HepG2 (cell line): ENCODE results near the gene ANKZF1. TPM values are rescaled to one million over a fixed set of nuclear protein-coding genes. Genes with fewer than 3 reads are reported as not detected.

Source experiments
- BCL3 ChIP-seq: sonication (generic); formaldehyde crosslinking; IDR thresholded peaks from 2 replicates; pipeline ENCODE4 v1.5.1; 2020; ENCODE audit warnings: mild to moderate bottlenecking, missing genetic modification reagents, moderate library complexity
- CENPX ChIP-seq: sonication (generic); formaldehyde crosslinking; IDR thresholded peaks from 2 replicates; pipeline ENCODE4 v1.9.0; 2021; ENCODE audit warnings: mild to moderate bottlenecking, missing genetic modification reagents, moderate library complexity
- FOXA1 ChIP-seq, 2 experiments: fragments of 450-650 bp in 1 of 2; sonication (generic) in 1 of 2; formaldehyde crosslinking in 1 of 2; IDR thresholded peaks; 2 replicates each; pipeline versions ENCODE4 v1.4.0 to v1.6.1; 2016 to 2020; ENCODE audit warnings: missing genetic modification reagents in 1 of 2
- FOXP4 ChIP-seq: sonication (generic); formaldehyde crosslinking; IDR thresholded peaks from 2 replicates; pipeline ENCODE4 v1.4.0; 2020; ENCODE audit warnings: missing genetic modification reagents
- GRHL1 ChIP-seq: sonication (generic); formaldehyde crosslinking; conservative IDR thresholded peaks from 2 replicates; pipeline ENCODE4 v1.8.0; 2022; ENCODE audit warnings: missing genetic modification reagents
- TFDP2 ChIP-seq: sonication (generic); formaldehyde crosslinking; IDR thresholded peaks from 2 replicates; pipeline ENCODE4 v1.4.0; 2020; ENCODE audit warnings: missing genetic modification reagents
- USF2 ChIP-seq, 2 experiments: sonication (generic) in 1 of 2; formaldehyde crosslinking in 1 of 2; IDR thresholded peaks; 2 replicates each; pipeline versions ENCODE4 v1.5.1 to v1.6.1; 2011 to 2020; ENCODE audit warnings: borderline replicate concordance in 1 of 2, low read depth in 1 of 2, low read length in 1 of 2, mild to moderate bottlenecking in 1 of 2, missing genetic modification reagents in 1 of 2, moderate library complexity in 1 of 2
- ZBTB10 ChIP-seq: sonication (generic); formaldehyde crosslinking; IDR thresholded peaks from 2 replicates; pipeline ENCODE4 v1.4.0; 2020; ENCODE audit warnings: missing genetic modification reagents, borderline replicate concordance
- ZFP91 ChIP-seq: sonication (generic); formaldehyde crosslinking; IDR thresholded peaks from 2 replicates; pipeline ENCODE4 v1.9.0; 2022; ENCODE audit warnings: missing genetic modification reagents, mild to moderate bottlenecking, borderline replicate concordance
- ZNF263 ChIP-seq: sonication (generic); formaldehyde crosslinking; IDR thresholded peaks from 2 replicates; pipeline ENCODE4 v1.4.0; 2020; ENCODE audit warnings: missing genetic modification reagents
- ZNF33B ChIP-seq: sonication (generic); formaldehyde crosslinking; IDR thresholded peaks from 2 replicates; pipeline ENCODE4 v1.5.1; 2020; ENCODE audit warnings: mild to moderate bottlenecking, missing genetic modification reagents
- ZSCAN29 ChIP-seq: sonication (generic); formaldehyde crosslinking; conservative IDR thresholded peaks from 2 replicates; pipeline ENCODE4 v1.4.0; 2020; ENCODE audit warnings: mild to moderate bottlenecking, missing genetic modification reagents
- polyA plus RNA-seq, 8 experiments: library from polyadenylated mRNA; depleted of rRNA in 3 of 8; stranded (reverse) in 7 of 8; unstranded in 1 of 8; fragments of >200 nt; fragmentation: Illumina TruSeq in 4 of 8; extraction: Trizol in 4 of 8; gene quantifications; 2 replicates each; pipeline versions ENCODE4 v1.2.1 to v1.2.3, GENCODE V29; 2011 to 2016; ENCODE audit warnings: low read depth in 4 of 8, missing spikeins in 1 of 8, mixed read lengths in 1 of 8; ENCODE audit not compliant: insufficient read depth in 1 of 8
- total RNA-seq, 5 experiments: library from RNA; depleted of rRNA; stranded (reverse); fragments of >200 nt; fragmentation: Illumina TruSeq; extraction: Trizol; gene quantifications; 2 replicates each; pipeline ENCODE4 v1.2.3, GENCODE V29; 2016; ENCODE audit warnings: low read depth in 1 of 5

Gene ANKZF1
- total and polyA plus RNA-seq, 2 of the 13 experiments (the other 11 are each of a cell fraction or from before 2014, with no cell fraction given), result 25.3 to 128 TPM

GRCh38 chr2:219253753-219254589 is 24.4 kb downstream of the ANKZF1 start, which contains the start of gene TUBA4A (continued):
- TF ChIP-seq ZBTB10 (CRISPR knock-in tag) (0 out of 2 replicates have a peak, but pooled peaks have one; percentile 58), ZFP91 (CRISPR knock-in tag) (peak; percentile 64; the same call in 1 of the 2 replicates), BCL3 (CRISPR knock-in tag) (peak; percentile 87; the same call in 1 of the 2 replicates), ZNF33B (peak; percentile 53; the same call in 1 of the 2 replicates), GRHL1 (CRISPR knock-in tag) (no peak), USF2 (IDR thresholded peaks at IDR 0.05; ENCODE audit: low read depth, low read length) (no peak), USF2 (CRISPR knock-in tag; IDR thresholded peaks at IDR 0.05; ENCODE audit: borderline replicate concordance) (no peak), FOXP4 (CRISPR knock-in tag) (peak; percentile 45), ZSCAN29 (CRISPR knock-in tag) (0 out of 2 replicates have a peak, but pooled peaks have one; percentile 21), CENPX (CRISPR knock-in tag) (no peak), FOXA1 (IDR thresholded peaks at IDR 0.05) (no peak), FOXA1 (CRISPR knock-in tag; IDR thresholded peaks at IDR 0.05) (no peak), TFDP2 (peak; percentile 23; the same call in 1 of the 2 replicates), ZNF263 (CRISPR knock-in tag) (no peak)
